ENCODE results near the gene IDS. TPM values are rescaled to one million over a fixed set of nuclear protein-coding genes. Genes with fewer than 3 reads are reported as not detected.

The IDS gene
- total RNA-seq, 1 experiment from 2014 or later = 263 TPM

- Histone ChIP-seq H3K9ac (ENCODE audit: low read length) (no peak overlapping the region), H2AFZ (ENCODE audit: low read length) (no peak overlapping the region), H3K27me3 (ENCODE audit: low read length) (no peaks in the 10 kb centered on the region), H3K4me3 (ENCODE audit: low read length) (no peak overlapping the region), H3K79me2 (ENCODE audit: low read length) (no peaks in the 10 kb centered on the region), H3K9me3 (ENCODE audit: low read length) (no peaks in the 10 kb centered on the region), H3K9me2 (replicated peaks; ENCODE audit: insufficient read depth, low read length) (no peaks in the 10 kb centered on the region), H4K20me1 (ENCODE audit: insufficient read depth, low read depth, low read length) (no peaks in the 10 kb centered on the region), H3K4me1 (ENCODE audit: low read length) (no peaks in the 10 kb centered on the region), H3K4me2 (ENCODE audit: low read depth, low read length, poor library complexity, severe bottlenecking) (no peak overlapping the region), H3K36me3 (ENCODE audit: insufficient read depth, low read length) (no peaks in the 10 kb centered on the region), H3K27ac (ENCODE audit: low read length) (no peak overlapping the region)
- no peak for DNase-seq
Measured at GRCh38 chrX:149456476-149457245, 48.4 kb downstream of the IDS start.

DNA sequence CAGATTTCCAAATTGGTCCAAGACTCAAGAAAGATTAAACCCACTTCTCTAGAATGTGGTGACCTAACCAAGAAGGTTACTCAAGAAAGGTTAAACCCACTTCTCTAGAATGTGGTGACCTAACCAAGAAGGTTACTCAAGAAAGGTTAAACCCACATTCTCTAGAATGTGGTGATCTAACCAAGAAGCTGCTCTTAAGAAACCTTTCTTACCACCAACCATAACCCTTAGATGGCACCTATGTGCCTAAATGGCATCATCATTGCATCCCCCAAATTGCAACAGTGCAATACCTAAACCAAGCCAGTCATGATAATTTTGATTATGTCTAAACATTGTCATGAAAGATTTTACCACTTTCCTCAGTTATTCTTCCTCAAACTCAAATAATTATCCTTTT lies 49.2 kb downstream of the IDS start:
- Histone ChIP-seq H4K20me1 (ENCODE audit: insufficient read depth, low read depth, low read length) (no peaks in the 10 kb centered on the region), H3K9me3 (ENCODE audit: low read length) (no peaks in the 10 kb centered on the region), H3K4me2 (ENCODE audit: low read depth, low read length, poor library complexity, severe bottlenecking) (no peak overlapping the region), H3K27ac (ENCODE audit: low read length) (no peak overlapping the region), H3K27me3 (ENCODE audit: low read length) (no peaks in the 10 kb centered on the region), H3K79me2 (ENCODE audit: low read length) (no peaks in the 10 kb centered on the region), H3K4me1 (ENCODE audit: low read length) (no peaks in the 10 kb centered on the region), H3K36me3 (ENCODE audit: insufficient read depth, low read length) (no peaks in the 10 kb centered on the region), H3K4me3 (ENCODE audit: low read length) (no peak overlapping the region), H3K9me2 (replicated peaks; ENCODE audit: insufficient read depth, low read length) (no peaks in the 10 kb centered on the region), H2AFZ (ENCODE audit: low read length) (no peak overlapping the region), H3K9ac (ENCODE audit: low read length) (no peak overlapping the region)
- DNase-seq = no peak

DNA sequence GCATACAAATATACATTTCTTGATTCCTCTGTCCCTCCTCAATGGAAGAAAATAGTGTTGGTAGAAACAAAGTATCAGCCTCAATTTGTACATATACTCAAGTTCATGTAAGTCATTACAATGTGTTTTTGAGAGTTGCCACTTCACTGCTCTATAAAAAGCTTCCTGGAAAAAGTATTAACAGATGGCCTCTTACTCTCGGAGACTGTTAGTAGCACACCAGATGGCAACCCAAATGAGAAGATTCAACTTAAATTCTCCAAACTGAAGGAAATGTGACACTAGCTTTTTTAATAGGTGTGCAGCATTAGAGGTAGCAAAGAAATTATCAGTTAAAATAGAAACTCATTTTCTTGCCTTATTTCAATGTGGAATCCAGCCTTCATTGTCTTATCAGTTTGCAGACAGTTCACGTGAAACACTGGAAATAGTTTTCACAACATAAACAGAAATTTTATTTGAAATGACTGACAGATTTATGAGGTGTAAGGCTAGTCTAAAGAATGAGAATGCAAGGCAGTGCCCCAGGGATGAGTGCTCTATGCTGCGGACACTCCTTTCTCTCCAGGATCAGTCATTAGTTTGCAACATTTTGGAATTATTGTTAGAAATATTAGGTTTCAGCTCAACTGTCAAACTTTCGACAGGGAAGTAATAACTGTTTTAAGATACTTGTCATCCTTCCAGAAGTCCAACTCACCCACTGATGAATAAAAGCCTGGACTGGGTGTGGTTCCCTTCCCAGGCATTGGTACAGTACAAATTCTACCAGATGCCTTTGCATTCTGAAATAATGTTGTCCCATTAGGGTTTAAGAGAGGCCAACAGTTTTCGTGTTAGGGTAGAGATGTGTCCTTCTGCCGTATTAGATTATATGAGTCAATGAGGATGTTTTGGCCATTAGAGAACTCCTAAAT lies 50.9 kb downstream of the IDS start:
- H3K36me3 ChIP-seq (ENCODE audit: insufficient read depth, low read length) = no peaks in the 10 kb centered on the region
- H4K20me1 ChIP-seq (ENCODE audit: insufficient read depth, low read depth, low read length) = no peaks in the 10 kb centered on the region
- H3K4me2 ChIP-seq (ENCODE audit: low read depth, low read length, poor library complexity, severe bottlenecking) = no peak overlapping the region
- no peak overlapping the region for H3K4me3 ChIP-seq (ENCODE audit: low read length)
- no peak overlapping the region for H3K9ac ChIP-seq (ENCODE audit: low read length)
- H3K9me2 ChIP-seq (replicated peaks; ENCODE audit: insufficient read depth, low read length) = no peaks in the 10 kb centered on the region
- no peaks in the 10 kb centered on the region for H3K27me3 ChIP-seq (ENCODE audit: low read length)
- H3K27ac ChIP-seq (ENCODE audit: low read length) = no peak overlapping the region
- no peak overlapping the region for H2AFZ ChIP-seq (ENCODE audit: low read length)
- DNase-seq = no peak
- no peaks in the 10 kb centered on the region for H3K9me3 ChIP-seq (ENCODE audit: low read length)
- H3K79me2 ChIP-seq (ENCODE audit: low read length) = no peaks in the 10 kb centered on the region
- no peaks in the 10 kb centered on the region for H3K4me1 ChIP-seq (ENCODE audit: low read length)

DNA sequence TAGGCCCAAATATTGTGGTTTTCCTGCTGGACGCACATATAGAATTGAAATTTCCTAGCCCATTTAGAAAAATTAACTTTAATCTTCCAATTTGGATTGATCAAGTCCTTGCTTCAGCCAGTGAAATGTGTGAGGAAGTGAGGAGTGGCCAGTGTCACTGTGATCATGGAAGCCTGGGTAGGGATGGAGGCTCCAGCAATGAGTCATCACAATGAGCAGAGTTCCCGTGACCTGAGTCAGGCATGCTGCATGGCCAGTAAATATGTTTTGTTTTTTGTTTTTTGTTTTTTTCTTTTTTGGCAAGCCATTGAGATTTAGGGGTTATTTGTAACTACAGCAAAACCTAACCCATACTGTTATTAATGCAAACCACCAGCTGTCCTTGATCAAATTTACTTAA lies 52.1 kb downstream of the IDS start:
- H2AFZ ChIP-seq (ENCODE audit: low read length) = no peak overlapping the region
- no peak overlapping the region for H3K4me3 ChIP-seq (ENCODE audit: low read length)
- no peaks in the 10 kb centered on the region for H3K79me2 ChIP-seq (ENCODE audit: low read length)
- no peak overlapping the region for H3K27ac ChIP-seq (ENCODE audit: low read length)
- no peaks in the 10 kb centered on the region for H3K4me1 ChIP-seq (ENCODE audit: low read length)
- H3K36me3 ChIP-seq (ENCODE audit: insufficient read depth, low read length) = no peaks in the 10 kb centered on the region
- no peak for DNase-seq
- H3K9me3 ChIP-seq (ENCODE audit: low read length) = no peaks in the 10 kb centered on the region
- H4K20me1 ChIP-seq (ENCODE audit: insufficient read depth, low read depth, low read length) = no peaks in the 10 kb centered on the region
- no peaks in the 10 kb centered on the region for H3K9me2 ChIP-seq (replicated peaks; ENCODE audit: insufficient read depth, low read length)
- H3K27me3 ChIP-seq (ENCODE audit: low read length) = no peaks in the 10 kb centered on the region
- H3K4me2 ChIP-seq (ENCODE audit: low read depth, low read length, poor library complexity, severe bottlenecking) = no peak overlapping the region
- no peak overlapping the region for H3K9ac ChIP-seq (ENCODE audit: low read length)

DNA sequence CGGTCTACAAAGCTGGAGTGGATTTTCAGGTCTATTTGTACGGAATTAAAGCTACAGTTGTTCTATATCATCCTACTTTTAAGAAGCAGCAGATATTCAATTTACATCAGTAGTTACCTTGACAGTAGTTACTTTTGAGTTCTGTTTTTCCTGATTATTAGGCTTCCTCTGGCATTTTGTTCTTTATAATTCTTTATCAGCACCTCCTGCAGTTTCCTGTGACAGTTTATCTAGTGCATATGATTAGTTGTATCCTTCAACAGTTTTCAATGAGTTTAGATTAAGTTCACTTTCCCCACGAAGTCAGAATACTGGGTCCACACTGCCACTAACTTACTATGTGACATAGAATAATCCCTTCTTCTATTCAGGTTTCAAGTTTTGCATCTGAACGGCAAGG lies 71.7 kb downstream of the IDS start:
- Histone ChIP-seq H3K9me2 (replicated peaks; ENCODE audit: insufficient read depth, low read length) (no peaks in the 10 kb centered on the region), H3K4me1 (ENCODE audit: low read length) (no peaks in the 10 kb centered on the region), H3K79me2 (ENCODE audit: low read length) (no peaks in the 10 kb centered on the region), H3K27me3 (ENCODE audit: low read length) (no peaks in the 10 kb centered on the region), H3K36me3 (ENCODE audit: insufficient read depth, low read length) (no peaks in the 10 kb centered on the region), H3K27ac (ENCODE audit: low read length) (no peak overlapping the region), H3K4me3 (ENCODE audit: low read length) (no peak overlapping the region), H3K9ac (ENCODE audit: low read length) (no peak overlapping the region), H2AFZ (ENCODE audit: low read length) (no peak overlapping the region), H3K9me3 (ENCODE audit: low read length) (no peaks in the 10 kb centered on the region), H3K4me2 (ENCODE audit: low read depth, low read length, poor library complexity, severe bottlenecking) (no peak overlapping the region), H4K20me1 (ENCODE audit: insufficient read depth, low read depth, low read length) (no peaks in the 10 kb centered on the region)
- no peak for DNase-seq

GRCh38 chrX:149433051-149433450 lies 72.1 kb downstream of the IDS start:
- Histone ChIP-seq H3K27me3 (ENCODE audit: low read length) (no peaks in the 10 kb centered on the region), H3K27ac (ENCODE audit: low read length) (no peak overlapping the region), H3K79me2 (ENCODE audit: low read length) (no peaks in the 10 kb centered on the region), H3K36me3 (ENCODE audit: insufficient read depth, low read length) (no peaks in the 10 kb centered on the region), H3K4me1 (ENCODE audit: low read length) (no peaks in the 10 kb centered on the region), H3K4me3 (ENCODE audit: low read length) (no peak overlapping the region), H4K20me1 (ENCODE audit: insufficient read depth, low read depth, low read length) (no peaks in the 10 kb centered on the region), H3K9me3 (ENCODE audit: low read length) (no peaks in the 10 kb centered on the region), H3K4me2 (ENCODE audit: low read depth, low read length, poor library complexity, severe bottlenecking) (no peak overlapping the region), H3K9me2 (replicated peaks; ENCODE audit: insufficient read depth, low read length) (no peaks in the 10 kb centered on the region), H2AFZ (ENCODE audit: low read length) (no peak overlapping the region), H3K9ac (ENCODE audit: low read length) (no peak overlapping the region)
- DNase-seq = no peak

Other genes starting within 250 kb of the IDS start
- 11.6 and 12.5 TPM in 2 replicates for gene EOLA1, start 35.7 kb upstream of the IDS start, total RNA-seq (2014; rRNA removed; shearing (Covaris generic); ENCODE audit: low replicate concordance)
- not detected in 2 replicates for gene HSFX3, start 44.6 kb upstream of the IDS start, total RNA-seq (2014; rRNA removed; shearing (Covaris generic); ENCODE audit: low replicate concordance)
- 0.11 TPM in 1 of 2 replicates, not detected in the other for gene MAGEA9B, start 82.2 kb upstream of the IDS start, total RNA-seq (2014; rRNA removed; shearing (Covaris generic); ENCODE audit: low replicate concordance)
- gene HSFX2, start 90.0 kb upstream of the IDS start, total RNA-seq (2014; rRNA removed; shearing (Covaris generic); ENCODE audit: low replicate concordance) = not detected in 2 replicates
- gene TMEM185A, start 126.5 kb upstream of the IDS start, total RNA-seq (2014; rRNA removed; shearing (Covaris generic); ENCODE audit: low replicate concordance) = 11.5 and 34.2 TPM in 2 replicates
- gene MAGEA11, start 206.8 kb upstream of the IDS start, total RNA-seq (2014; rRNA removed; shearing (Covaris generic); ENCODE audit: low replicate concordance) = not detected in 2 replicates

All from Karpas-422 (cell line).